ENCODE results near the gene ZBTB7C.

Gene ZBTB7C

GRCh38 chr18:48413342-48413741, 4.2 kb upstream of the ZBTB7C start:
- TF ChIP-seq CTCF (conservative IDR thresholded peaks at IDR 0.05) (no peak), ZFX (IDR thresholded peaks at IDR 0.05) (no peak)
- H3K27ac ChIP-seq, result no peak overlapping the region

- no peak for TF ChIP-seq ZFX (IDR thresholded peaks at IDR 0.05)
- peak; percentile 86 for TF ChIP-seq CTCF (conservative IDR thresholded peaks at IDR 0.05)
- H3K27ac ChIP-seq, result no peak overlapping the region
Measured at GRCh38 chr18:48412339-48412929, 3.3 kb upstream of the ZBTB7C start.

DNA sequence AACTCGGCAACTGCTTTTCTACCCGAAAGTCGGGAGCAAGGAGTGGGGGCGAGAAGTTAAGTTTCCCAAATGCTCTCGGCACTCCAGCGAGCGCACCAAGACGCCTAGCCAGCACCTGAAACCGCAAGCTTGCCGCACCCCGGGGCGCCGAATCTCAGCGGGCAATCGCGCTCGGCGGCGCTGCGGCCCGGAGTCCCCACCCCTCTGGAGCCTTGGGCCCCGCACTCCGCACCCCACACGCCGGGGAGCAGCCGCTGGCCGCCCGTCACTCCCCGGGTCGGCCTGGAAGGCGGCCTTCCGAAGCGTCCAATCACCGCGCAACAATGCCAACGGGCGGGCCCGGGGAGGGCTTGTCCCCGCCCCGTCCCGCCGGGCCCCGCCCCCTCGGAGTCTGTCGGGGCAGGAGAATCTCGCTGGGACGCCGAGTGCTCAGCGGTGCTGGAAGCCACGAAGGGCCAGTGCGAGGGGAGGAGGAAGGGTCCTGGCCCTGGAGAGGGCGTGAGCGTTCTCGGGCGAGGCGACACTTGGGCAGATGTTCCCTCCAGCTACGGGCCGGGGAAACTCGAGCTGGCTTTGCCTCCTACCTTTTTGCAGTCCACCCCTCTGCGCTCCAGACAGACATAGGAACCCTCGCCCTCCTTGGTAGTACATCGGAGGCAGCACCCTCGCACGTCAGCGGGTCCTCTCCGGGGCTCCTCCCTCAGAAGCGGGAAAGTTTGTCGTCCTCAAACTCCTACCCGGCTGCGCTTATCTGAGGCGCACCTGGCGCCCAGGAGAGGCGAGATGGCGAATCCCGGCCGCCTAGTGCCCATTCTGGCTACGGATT, 1.1 kb upstream of the ZBTB7C start:
- TF ChIP-seq ZFX (IDR thresholded peaks at IDR 0.05) (no peak), CTCF (conservative IDR thresholded peaks at IDR 0.05) (peak; percentile 19; the same call in 1 of the 2 replicates)

GRCh38 chr18:48409591-48410094, 460 bp upstream of the ZBTB7C start:
- TF ChIP-seq CTCF (conservative IDR thresholded peaks at IDR 0.05), result no peak
- no peak for TF ChIP-seq ZFX (IDR thresholded peaks at IDR 0.05)
- H3K27ac ChIP-seq, result no peak overlapping the region

More for the DNA sequence above, 1.1 kb upstream of the ZBTB7C start:
- H3K27ac ChIP-seq, result no peak overlapping the region; the same call in 1 of the 2 replicates

GRCh38 chr18:48408111-48408726, 964 bp downstream of the ZBTB7C start:
- peak overlapping the region; percentile 14; the same call in 1 of the 2 replicates for H3K27ac ChIP-seq

DNA sequence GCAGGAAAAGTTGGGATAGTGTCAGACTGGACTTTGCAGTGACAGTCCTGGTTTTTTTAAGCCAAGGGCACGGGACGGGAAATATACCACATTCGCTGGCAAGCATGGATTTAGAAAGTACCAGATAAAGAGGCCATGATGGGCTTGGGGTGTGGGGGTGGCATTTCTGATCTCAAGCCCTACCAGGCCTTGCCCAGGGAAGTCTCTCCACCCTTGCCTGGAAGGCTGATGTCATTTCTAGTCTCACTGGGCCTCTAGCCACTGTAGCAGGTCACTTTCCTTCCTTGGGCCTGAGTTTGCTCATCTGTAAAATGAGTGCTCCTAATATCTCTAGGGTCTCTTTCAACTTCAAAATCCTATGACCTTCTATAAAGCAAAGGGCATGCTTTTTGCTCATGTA, 1.8 kb downstream of the ZBTB7C start:
- no peak for TF ChIP-seq ZFX (IDR thresholded peaks at IDR 0.05)
- TF ChIP-seq CTCF (conservative IDR thresholded peaks at IDR 0.05), result no peak
- H3K27ac ChIP-seq, result no peak overlapping the region

More at GRCh38 chr18:48408111-48408726, 964 bp downstream of the ZBTB7C start:
- no peak for TF ChIP-seq CTCF (conservative IDR thresholded peaks at IDR 0.05)
- no peak for TF ChIP-seq ZFX (IDR thresholded peaks at IDR 0.05)

- TF ChIP-seq CTCF (conservative IDR thresholded peaks at IDR 0.05), result no peak
- no peak for TF ChIP-seq ZFX (IDR thresholded peaks at IDR 0.05)
- H3K27ac ChIP-seq, result no peak overlapping the region
Measured at GRCh38 chr18:48405978-48406377, 3.2 kb downstream of the ZBTB7C start.
